C4-2B (cell line): Measurements from ENCODE around the gene ZNF407.

Experiments
- H3K27ac ChIP-seq: fragments of 450-650 bp; 2 replicates; pipeline ENCODE4 v1.5.1; 2017
- CTCF ChIP-seq: fragments of 450-650 bp; conservative IDR thresholded peaks from 2 replicates; pipeline ENCODE4 v1.5.1; 2017; ENCODE audit warnings: mild to moderate bottlenecking
- ZFX ChIP-seq: fragments of 450-650 bp; IDR thresholded peaks from 2 replicates; pipeline ENCODE4 v1.6.1; 2017

Gene ZNF407

GRCh38 chr18:74609535-74609934, 11.9 kb downstream of the ZNF407 start:
- H3K27ac ChIP-seq, result no peak overlapping the region

GRCh38 chr18:74610051-74610615, 12.5 kb downstream of the ZNF407 start:
- no peak overlapping the region for H3K27ac ChIP-seq
- TF ChIP-seq CTCF (no peak), ZFX (no peak)

More at GRCh38 chr18:74609535-74609934, 11.9 kb downstream of the ZNF407 start:
- TF ChIP-seq ZFX (no peak), CTCF (no peak)

- TF ChIP-seq ZFX, result no peak
- no peak for TF ChIP-seq CTCF
- no peak overlapping the region for H3K27ac ChIP-seq
Observed at GRCh38 chr18:74610860-74611259, 13.2 kb downstream of the ZNF407 start.

- TF ChIP-seq ZFX (no peak), CTCF (no peak)
- H3K27ac ChIP-seq, result no peak overlapping the region
Observed at GRCh38 chr18:74611765-74612164, 14.1 kb downstream of the ZNF407 start.

- TF ChIP-seq ZFX (no peak), CTCF (no peak)
- no peak overlapping the region for H3K27ac ChIP-seq
Observed at GRCh38 chr18:74613381-74613780, 15.7 kb downstream of the ZNF407 start.

- H3K27ac ChIP-seq, result no peak overlapping the region
- TF ChIP-seq ZFX (no peak), CTCF (no peak)
Observed at GRCh38 chr18:74616494-74616893, 18.8 kb downstream of the ZNF407 start.

- H3K27ac ChIP-seq, result no peak overlapping the region
- TF ChIP-seq CTCF (no peak), ZFX (no peak)
Observed at GRCh38 chr18:74617486-74617885, 19.8 kb downstream of the ZNF407 start.
